ENCODE data around the gene RGPD4. TPM values are rescaled to one million over a fixed set of nuclear protein-coding genes. Genes with fewer than 3 reads are reported as not detected.
"Not testable (repeated sequence)": the region's sequence is repeated elsewhere in the genome, so short reads cannot be mapped to it uniquely, and the experiment has no call there.

Gene RGPD4
- total RNA-seq (2021; fragmentation: NEBNext Ultra II Directional; extraction: Animal tissue kit (Norgen Biotek cat#: 25700)) = 0.08 TPM in 1 of 2 replicates, not detected in the other
- not detected in 2 replicates for polyA plus RNA-seq (2011; rRNA removed)
- not detected for polyA plus RNA-seq (2011; cell fraction: cytosol; rRNA removed)
- not detected for polyA plus RNA-seq (2011; cell fraction: nucleus; rRNA removed)
- polyA plus RNA-seq (2012, experiment 1 of 2) = 0.05 TPM in 1 of 4 replicates, not detected in the others
- polyA plus RNA-seq (2012, experiment 2 of 2) = not detected
- polyA plus RNA-seq (2013, experiment 1 of 2) = not detected
- polyA plus RNA-seq (2013, experiment 2 of 2) = 0.02 TPM
- polyA minus RNA-seq (2011; rRNA and poly(A)+ RNA removed) = 0.07 TPM in 1 of 2 replicates, not detected in the other
- not detected for polyA minus RNA-seq (2011; cell fraction: cytosol; rRNA and poly(A)+ RNA removed)
- not detected for polyA minus RNA-seq (2011; cell fraction: nucleus; rRNA and poly(A)+ RNA removed)
- long read RNA-seq, experiment 1 = 0 reads
- long read RNA-seq, experiment 2 = 0 reads

- DNase-seq (ENCODE audit: low read depth in 1 of 2, low spot score in 2 of 2); H3K4me1 ChIP-seq (replicated peaks in 1 of 4; ENCODE audit: control insufficient read depth in 3 of 4, insufficient read depth in 4 of 4, low read length in 3 of 4); H3K36me3 ChIP-seq (ENCODE audit: control insufficient read depth in 2 of 4, insufficient read depth in 4 of 4, low read length in 3 of 4); H3K4ac ChIP-seq (replicated peaks; ENCODE audit: insufficient read length, low read depth, low read length); H4K91ac ChIP-seq (replicated peaks; ENCODE audit: insufficient read length, low read length); H3K23me2 ChIP-seq (ENCODE audit: low read depth, low read length); FAIRE-seq; H3K79me1 ChIP-seq (ENCODE audit: low read depth, low read length); H3K79me2 ChIP-seq (ENCODE audit: control insufficient read depth in 1 of 2, insufficient read depth in 2 of 2, low read length in 2 of 2); H4K20me1 ChIP-seq (replicated peaks in 1 of 2; ENCODE audit: control insufficient read depth in 1 of 2, insufficient read depth in 2 of 2, low read length in 2 of 2); H4K5ac ChIP-seq (ENCODE audit: insufficient read length, low read depth, low read length); H3K9ac ChIP-seq (replicated peaks in 1 of 4; ENCODE audit: extremely low read depth in 1 of 4, low read depth in 3 of 4, low read length in 3 of 4); H2BK5ac ChIP-seq (ENCODE audit: low read depth, low read length); POLR2A ChIA-PET (ENCODE audit: partially characterized antibody); H2BK20ac ChIP-seq (ENCODE audit: low read length); H2AK5ac ChIP-seq (ENCODE audit: low read depth, low read length); H3K4me2 ChIP-seq (ENCODE audit: insufficient read depth in 1 of 2, low read depth in 2 of 2, low read length in 2 of 2); H3K27me3 ChIP-seq (replicated peaks in 1 of 4; ENCODE audit: control insufficient read depth in 3 of 4, extremely low read depth in 1 of 4, insufficient read depth in 3 of 4, low read length in 3 of 4); H3K18ac ChIP-seq (ENCODE audit: extremely low read depth, low read length); H3K56ac ChIP-seq (replicated peaks; ENCODE audit: insufficient read length, low read depth, low read length); H3K27ac ChIP-seq (ENCODE audit: low read depth, low read length); H2BK12ac ChIP-seq (ENCODE audit: low read depth, low read length); H3K14ac ChIP-seq (ENCODE audit: insufficient read length); H2BK120ac ChIP-seq (replicated peaks; ENCODE audit: low read depth, low read length); H3K23ac ChIP-seq (ENCODE audit: insufficient read length); H2BK15ac ChIP-seq (ENCODE audit: low read length); H3K4me3 ChIP-seq (ENCODE audit: extremely low read depth in 1 of 4, insufficient read depth in 2 of 4, low read depth in 3 of 4, low read length in 4 of 4); CTCF ChIA-PET (ENCODE audit: partially characterized antibody); H3K9me3 ChIP-seq (ENCODE audit: insufficient read depth in 2 of 2, low read depth in 1 of 2, low read length in 1 of 2); H2AFZ ChIP-seq (ENCODE audit: low read length); H4K8ac ChIP-seq (ENCODE audit: extremely low read depth, insufficient read depth, low read length): not testable (repeated sequence)
- WGBS, 2 experiments (ENCODE audit: extremely low coverage in 1 of 2, insufficient coverage in 1 of 2, insufficient read length in 1 of 2, insufficient replicate concordance in 2 of 2, low coverage in 1 of 2, low lambda C conversion rate in 2 of 2, missing lambda C conversion rate in 1 of 2) = 93% methylated on average over 11 of the region's 43 CpGs; no CpG with 5 or more reads in 1 of the 2 experiments
These were observed at the start of gene RGPD4 for GRCh38 chr2:107826749-107827148. RGPD4 (plus strand) TSS chr2:107826892; CDS start chr2:107827014, 122 bp downstream.
